H1 (cell line): Measurements from ENCODE around the gene PREX1. TPM values are rescaled to one million over a fixed set of nuclear protein-coding genes. Genes with fewer than 3 reads are reported as not detected.
A peak's percentile ranks its signal among the peaks of the same experiment; 100 is the strongest.

Experiments used
- CTCF ChIA-PET: fragments of 300-600 bp; sonication (Branson Sonifier 250); formaldehyde crosslinking; loops from one replicate; lab custom pipeline; 2021; ENCODE audit not compliant: partially characterized antibody; lab: Charles Lee
- POLR2A ChIA-PET: fragments of 300-600 bp; sonication (Branson Sonifier 250); formaldehyde crosslinking; loops from one replicate; lab custom pipeline; 2021; ENCODE audit warnings: inconsistent platforms; ENCODE audit not compliant: partially characterized antibody; lab: Charles Lee
- DNase-seq, 2 experiments: peaks; one replicate each; pipeline versions ENCODE4 v3.0.0 to v3.0.0-alpha.2; 2010 to 2022; ENCODE audit warnings: low spot score in 2 of 2, low read depth in 1 of 2, mixed read lengths in 1 of 2
- FAIRE-seq: peaks from 2 replicates; lab custom pipeline; 2011; peaks lifted over from hg19 to GRCh38; lab: Jason Lieb, UNC
- H2AFZ ChIP-seq: 2 replicates; pipeline ENCODE4 v1.8.1; 2012; ENCODE audit warnings: low read length, inconsistent platforms
- H2AK5ac ChIP-seq: 2 replicates; pipeline ENCODE4 v1.6.1; 2013; ENCODE audit warnings: low read depth, low read length
- H2BK120ac ChIP-seq: replicated peaks from 2 replicates; pipeline ENCODE3; 2013; ENCODE audit warnings: low read depth, low read length, inconsistent platforms
- H2BK12ac ChIP-seq: 2 replicates; pipeline ENCODE4 v1.6.1; 2013; ENCODE audit warnings: low read depth, low read length
- H2BK15ac ChIP-seq: 2 replicates; pipeline ENCODE4 v1.6.1; 2013; ENCODE audit warnings: low read length
- H2BK20ac ChIP-seq: 2 replicates; pipeline ENCODE4 v1.6.1; 2013; ENCODE audit warnings: low read length
- H2BK5ac ChIP-seq: 2 replicates; pipeline ENCODE4 v1.6.1; 2013; ENCODE audit warnings: low read depth, low read length
- H3K14ac ChIP-seq: 2 replicates; pipeline ENCODE4 v1.6.1; 2013; ENCODE audit warnings: inconsistent platforms; ENCODE audit not compliant: insufficient read length
- H3K18ac ChIP-seq: 2 replicates; pipeline ENCODE4 v1.6.1; 2013; ENCODE audit warnings: low read length; ENCODE audit errors: extremely low read depth
- H3K23ac ChIP-seq: 2 replicates; pipeline ENCODE4 v1.6.1; 2013; ENCODE audit warnings: inconsistent platforms; ENCODE audit not compliant: insufficient read length
- H3K23me2 ChIP-seq: 2 replicates; pipeline ENCODE4 v1.6.1; 2013; ENCODE audit warnings: low read depth, low read length
- H3K27ac ChIP-seq: 2 replicates; pipeline ENCODE4 v1.6.1; 2011; ENCODE audit warnings: low read depth, low read length, inconsistent platforms
- H3K27me3 ChIP-seq, 4 experiments: replicated peaks in 1 of 4; 1 replicate in 1 of 4; 2 replicates in 3 of 4; pipeline versions ENCODE4 v1.6.1 to v1.8.1; 2011 to 2013; ENCODE audit warnings: low read length in 3 of 4, mild to moderate bottlenecking in 3 of 4, inconsistent platforms in 2 of 4, mixed read lengths in 2 of 4, moderate library complexity in 1 of 4; ENCODE audit not compliant: control insufficient read depth in 3 of 4, insufficient read depth in 3 of 4; ENCODE audit errors: extremely low read depth in 1 of 4
- H3K36me3 ChIP-seq, 4 experiments: 2 replicates each; pipeline versions ENCODE4 v1.6.1 to v1.8.1; 2011 to 2013; ENCODE audit warnings: mild to moderate bottlenecking in 4 of 4, low read length in 3 of 4, moderate library complexity in 2 of 4, control low read depth in 1 of 4, inconsistent platforms in 1 of 4; ENCODE audit not compliant: insufficient read depth in 4 of 4, control insufficient read depth in 2 of 4
- H3K4ac ChIP-seq: replicated peaks from 2 replicates; pipeline ENCODE3; 2013; ENCODE audit warnings: low read length, low read depth, mixed read lengths, inconsistent platforms; ENCODE audit not compliant: insufficient read length
- H3K4me1 ChIP-seq, 4 experiments: replicated peaks in 1 of 4; 1 replicate in 1 of 4; 2 replicates in 3 of 4; pipeline versions ENCODE4 v1.6.1 to v1.8.1; 2011 to 2013; ENCODE audit warnings: low read length in 3 of 4, inconsistent platforms in 2 of 4, mixed read lengths in 1 of 4; ENCODE audit not compliant: insufficient read depth in 4 of 4, control insufficient read depth in 3 of 4
- H3K4me2 ChIP-seq, 2 experiments: 2 replicates each; pipeline versions ENCODE4 v1.6.1 to v1.8.1; 2011 to 2013; ENCODE audit warnings: low read depth in 2 of 2, low read length in 2 of 2, control low read depth in 1 of 2, inconsistent platforms in 1 of 2, mild to moderate bottlenecking in 1 of 2; ENCODE audit not compliant: insufficient read depth in 1 of 2
- H3K4me3 ChIP-seq, 4 experiments: fragments of 200-600, 300-600 bp in 1 of 4; sonication (generic), shearing (Covaris generic), sonication (Bioruptor Twin) in 1 of 4; 2 replicates each; pipeline versions ENCODE4 v1.5.1 to v1.8.1; 2011 to 2016; ENCODE audit warnings: low read length in 4 of 4, low read depth in 3 of 4, control low read depth in 2 of 4, inconsistent platforms in 2 of 4, mild to moderate bottlenecking in 2 of 4, mixed read lengths in 1 of 4, moderate library complexity in 1 of 4; ENCODE audit not compliant: insufficient read depth in 2 of 4; ENCODE audit errors: extremely low read depth in 1 of 4
- H3K56ac ChIP-seq: replicated peaks from 2 replicates; pipeline ENCODE3; 2013; ENCODE audit warnings: low read depth, mild to moderate bottlenecking, mixed read lengths, low read length, inconsistent platforms; ENCODE audit not compliant: insufficient read length
- H3K79me1 ChIP-seq: 2 replicates; pipeline ENCODE4 v1.6.1; 2013; ENCODE audit warnings: low read depth, low read length, control low read depth
- H3K79me2 ChIP-seq, 2 experiments: 2 replicates each; pipeline versions ENCODE4 v1.6.1 to v1.8.1; 2012 to 2013; ENCODE audit warnings: low read length in 2 of 2, mild to moderate bottlenecking in 2 of 2, inconsistent platforms in 1 of 2; ENCODE audit not compliant: insufficient read depth in 2 of 2, control insufficient read depth in 1 of 2
- H3K9ac ChIP-seq, 4 experiments: replicated peaks in 1 of 4; 1 replicate in 1 of 4; 2 replicates in 3 of 4; pipeline versions ENCODE4 v1.6.1 to v1.8.1; 2011 to 2013; ENCODE audit warnings: low read depth in 3 of 4, low read length in 3 of 4, control low read depth in 2 of 4, mild to moderate bottlenecking in 2 of 4, moderate library complexity in 2 of 4, inconsistent platforms in 1 of 4; ENCODE audit errors: extremely low read depth in 1 of 4
- H3K9me3 ChIP-seq, 2 experiments: 2 replicates each; pipeline versions ENCODE4 v1.6.1 to v1.8.1; 2012 to 2013; ENCODE audit warnings: mild to moderate bottlenecking in 2 of 2, moderate library complexity in 2 of 2, control low read depth in 1 of 2, inconsistent platforms in 1 of 2, low read depth in 1 of 2, low read length in 1 of 2, mixed read lengths in 1 of 2; ENCODE audit not compliant: insufficient read depth in 2 of 2
- H4K20me1 ChIP-seq, 2 experiments: replicated peaks in 1 of 2; 2 replicates each; pipeline versions ENCODE3 to v1.8.1; 2011 to 2013; ENCODE audit warnings: inconsistent platforms in 2 of 2, low read length in 2 of 2, mild to moderate bottlenecking in 1 of 2; ENCODE audit not compliant: insufficient read depth in 2 of 2, control insufficient read depth in 1 of 2
- H4K5ac ChIP-seq: 2 replicates; pipeline ENCODE4 v1.6.1; 2013; ENCODE audit warnings: low read length, low read depth, mixed read lengths, inconsistent platforms; ENCODE audit not compliant: insufficient read length
- H4K8ac ChIP-seq: 2 replicates; pipeline ENCODE4 v1.8.0; 2013; ENCODE audit warnings: mild to moderate bottlenecking, moderate library complexity, low read length, inconsistent platforms; ENCODE audit not compliant: insufficient read depth; ENCODE audit errors: extremely low read depth
- H4K91ac ChIP-seq: replicated peaks from 2 replicates; pipeline ENCODE3; 2013; ENCODE audit warnings: low read length, mixed read lengths, inconsistent platforms; ENCODE audit not compliant: insufficient read length
- GABPA ChIP-seq: IDR thresholded peaks from 2 replicates; pipeline ENCODE4 v1.6.1; 2011; ENCODE audit warnings: mild to moderate bottlenecking, low read length, moderate library complexity, borderline replicate concordance; ENCODE audit not compliant: insufficient read depth
- MAFK ChIP-seq: IDR thresholded peaks from 2 replicates; pipeline ENCODE4 v1.6.1; 2012; ENCODE audit warnings: low read depth, mild to moderate bottlenecking, improper control_type of control experiment, low read length
- POLR2AphosphoS5 ChIP-seq: IDR thresholded peaks from 2 replicates; pipeline ENCODE4 v1.6.1; 2011; ENCODE audit warnings: low read depth, low read length
- SIRT6 ChIP-seq: IDR thresholded peaks from one replicate; pipeline ENCODE4 v1.7.1; 2012; ENCODE audit warnings: low read length, inconsistent platforms
- SP1 ChIP-seq: IDR thresholded peaks from 2 replicates; pipeline ENCODE4 v1.6.1; 2011; ENCODE audit warnings: low read depth, low read length
- TAF1 ChIP-seq: IDR thresholded peaks from 2 replicates; pipeline ENCODE4 v1.6.1; 2011; ENCODE audit warnings: mild to moderate bottlenecking, low read depth, low read length
- TCF12 ChIP-seq: IDR thresholded peaks from 2 replicates; pipeline ENCODE4 v1.6.1; 2011; ENCODE audit warnings: low read depth, mild to moderate bottlenecking, low read length
- WGBS, 2 experiments: shearing (Covaris generic) in 1 of 2; methylation state at CpG; one replicate each; pipeline versions ENCODE4 v1.1.6 to v1.1.7; 2013 to 2015; ENCODE audit warnings: low lambda C conversion rate in 2 of 2, mixed read lengths in 2 of 2, inconsistent platforms in 1 of 2, low coverage in 1 of 2, missing lambda C conversion rate in 1 of 2; ENCODE audit not compliant: insufficient replicate concordance in 2 of 2, insufficient coverage in 1 of 2, insufficient read length in 1 of 2; ENCODE audit errors: extremely low coverage in 1 of 2, missing lambda C conversion rate in 1 of 2; 5-methylcytosine and 5-hydroxymethylcytosine counted together
- polyA plus RNA-seq, 7 experiments: library from polyadenylated mRNA; depleted of rRNA in 3 of 7; stranded (reverse) in 5 of 7; unstranded in 2 of 7; fragments of >200 nt in 5 of 7; fragments of 200-250 nt in 2 of 7; gene quantifications; 1 replicate in 5 of 7; 2 replicates in 1 of 7; 4 replicates in 1 of 7; pipeline versions ENCODE4 v1.2.1 to v1.2.3, GENCODE V29; 2011 to 2013; ENCODE audit warnings: missing spikeins in 2 of 7, mixed read lengths in 2 of 7
- total RNA-seq: library from RNA; stranded (reverse); fragmentation: NEBNext Ultra II Directional; extraction: Animal tissue kit (Norgen Biotek cat#: 25700); gene quantifications from 2 replicates; pipeline ENCODE4 v1.2.1, GENCODE V29; 2021
- TF ChIP-seq, protein P1 (sequence below): IDR thresholded peaks from 2 replicates; pipeline ENCODE4 v1.6.1; 2012; ENCODE audit warnings: inconsistent platforms
- TF ChIP-seq, protein P2 (sequence below): IDR thresholded peaks from 2 replicates; pipeline ENCODE4 v1.6.1; 2011; ENCODE audit warnings: low read length, improper control_type of control experiment

Gene PREX1
- total and polyA plus RNA-seq, 2 of the 8 experiments (the other 6 are each of a cell fraction or from before 2014, with no cell fraction given): 10.7 to 12.8 TPM

DNA sequence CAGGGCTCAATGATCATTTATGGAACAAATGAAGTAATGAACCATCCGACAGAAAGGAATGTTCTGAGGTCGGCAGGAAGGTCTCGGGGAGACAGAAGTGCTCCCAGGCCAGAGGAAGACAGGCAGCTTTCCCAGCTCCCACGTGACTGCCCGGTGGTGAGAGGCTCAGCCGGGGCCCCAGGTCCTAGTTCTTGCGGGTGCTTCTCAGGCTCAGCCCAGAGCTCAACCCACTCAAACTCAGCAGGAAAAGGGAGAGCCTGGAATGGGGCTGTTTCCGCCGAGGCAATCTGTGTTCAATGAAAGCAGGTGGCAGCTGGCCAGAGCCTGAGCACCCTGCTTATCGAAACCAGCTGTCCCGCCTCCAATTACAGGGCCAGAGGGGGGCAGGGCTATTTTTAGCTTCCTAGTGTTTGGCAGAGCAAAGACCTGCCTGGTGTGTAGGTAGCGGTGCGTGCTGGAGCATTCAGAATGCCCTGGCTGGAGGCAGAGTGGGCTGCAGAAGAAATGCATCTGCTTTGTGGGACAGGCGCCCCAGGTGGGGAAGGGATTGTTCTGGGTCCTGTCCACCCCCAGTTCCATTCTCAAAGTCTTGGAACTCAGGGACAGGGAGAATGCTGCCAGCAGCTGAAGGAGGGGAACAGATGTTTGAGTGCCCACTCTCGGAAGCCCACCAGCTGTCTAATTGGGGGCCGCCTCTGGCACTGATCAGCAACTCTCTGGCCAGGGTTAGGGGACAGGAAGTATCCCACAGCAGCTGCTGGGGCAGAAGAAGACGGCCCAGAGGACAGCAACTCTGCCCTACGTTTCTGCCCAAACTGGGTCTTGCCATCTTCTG is 145.1 kb downstream of the PREX1 start:
- peak overlapping the region; percentile 82 for H2BK12ac ChIP-seq
- no peaks in the 10 kb centered on the region for H3K79me2 ChIP-seq
- H3K79me1 ChIP-seq: no peaks in the 10 kb centered on the region
- ChIA-PET CTCF (interaction anchor here (0.6 to 2.6 kb wide), 7 partner anchors 12 to 222 kb away, joined by 3 to 16 read pairs (median 6); no protein-coding TSS in a partner anchor), POLR2A (interaction anchor here (0.9 to 2.2 kb wide), 2 partner anchors 8 to 239 kb away, joined by 3 to 5 read pairs; partner anchors contain the start of gene ARFGEF2)
- peak overlapping the region; percentile 44 to 54 for H3K4me2 ChIP-seq
- H3K27ac ChIP-seq: peak overlapping the region; percentile 75
- H3K18ac ChIP-seq: peak overlapping the region; percentile 62; the same call in 1 of the 2 replicates
- WGBS, 2 experiments: 52% methylated on average over 18 of the region's 18 CpGs; no CpG with 5 or more reads in 1 of the 2 experiments
- no peak overlapping the region for H2AK5ac ChIP-seq
- peak overlapping the region in 3 of 4 experiments; percentile 7 to 18 (median 12); a peak in 3 of 8 replicates for H3K4me3 ChIP-seq
- H2BK15ac ChIP-seq: no peak overlapping the region
- H3K4me1 ChIP-seq: peaks cover 10 to 31% (median 16%) of the 10 kb centered on the region in 4 experiments
- H4K91ac ChIP-seq: peak overlapping the region; percentile 62
- no peaks in the 10 kb centered on the region; the same call in 1 of the 2 replicates for H3K23me2 ChIP-seq
- H3K9me3 ChIP-seq: no peaks in the 10 kb centered on the region
- FAIRE-seq (no peak), DNase-seq (peak in 1 of 2 experiments; percentile 64)
- peak overlapping the region; percentile 7; the same call in 1 of the 2 replicates for H2BK5ac ChIP-seq
- H4K8ac ChIP-seq: peak overlapping the region; percentile 7; the same call in 1 of the 2 replicates
- H3K27me3 ChIP-seq: no peaks in the 10 kb centered on the region
- H3K4ac ChIP-seq: peak overlapping the region; percentile 12
- H3K23ac ChIP-seq: no peak overlapping the region
- H4K5ac ChIP-seq: no peak overlapping the region
- no peak overlapping the region for H2BK120ac ChIP-seq
- H4K20me1 ChIP-seq: no peaks in the 10 kb centered on the region
- no peak overlapping the region for H3K14ac ChIP-seq
- H3K9ac ChIP-seq: no peak overlapping the region; a peak in 1 of 7 replicates
- no peak overlapping the region for H3K56ac ChIP-seq
- peak overlapping the region; percentile 43; the same call in 1 of the 2 replicates for H2BK20ac ChIP-seq
- peak overlapping the region; percentile 13; the same call in 1 of the 2 replicates for H2AFZ ChIP-seq
- no peaks in the 10 kb centered on the region; a peak in 1 of 8 replicates for H3K36me3 ChIP-seq
- TF ChIP-seq POLR2AphosphoS5 (peak; percentile 22; the same call in 1 of the 2 replicates), SIRT6 (no peak), SP1 (0 out of 2 replicates have a peak, but pooled peaks have one; percentile 55), TAF1 (peak; percentile 57), GABPA (no peak), TCF12 (peak; percentile 86), MAFK (no peak)
- TF ChIP-seq, protein P1, sequence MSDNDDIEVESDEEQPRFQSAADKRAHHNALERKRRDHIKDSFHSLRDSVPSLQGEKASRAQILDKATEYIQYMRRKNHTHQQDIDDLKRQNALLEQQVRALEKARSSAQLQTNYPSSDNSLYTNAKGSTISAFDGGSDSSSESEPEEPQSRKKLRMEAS: peak; percentile 54
- TF ChIP-seq, protein P2, sequence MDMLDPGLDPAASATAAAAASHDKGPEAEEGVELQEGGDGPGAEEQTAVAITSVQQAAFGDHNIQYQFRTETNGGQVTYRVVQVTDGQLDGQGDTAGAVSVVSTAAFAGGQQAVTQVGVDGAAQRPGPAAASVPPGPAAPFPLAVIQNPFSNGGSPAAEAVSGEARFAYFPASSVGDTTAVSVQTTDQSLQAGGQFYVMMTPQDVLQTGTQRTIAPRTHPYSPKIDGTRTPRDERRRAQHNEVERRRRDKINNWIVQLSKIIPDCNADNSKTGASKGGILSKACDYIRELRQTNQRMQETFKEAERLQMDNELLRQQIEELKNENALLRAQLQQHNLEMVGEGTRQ: peak; percentile 69
